Stimulated activated CD4-positive, alpha-beta T cell treated with anti-CD3 and anti-CD28 coated beads, Interleukin-15, amount 100 ng/mL, for 1 hour (primary cell): ENCODE data around the gene TNRC6B.
"Not testable (repeated sequence)": the region's sequence is repeated elsewhere in the genome, so short reads cannot be mapped to it uniquely, and the experiment has no call there.

ENCODE experiments used
- DNase-seq, 2 donors: peaks; one replicate each; pipeline ENCODE4 v3.0.0-alpha.2; 2020; ENCODE audit warnings: low read depth in 1 of 2, low spot score in 1 of 2

TNRC6B gene

DNA sequence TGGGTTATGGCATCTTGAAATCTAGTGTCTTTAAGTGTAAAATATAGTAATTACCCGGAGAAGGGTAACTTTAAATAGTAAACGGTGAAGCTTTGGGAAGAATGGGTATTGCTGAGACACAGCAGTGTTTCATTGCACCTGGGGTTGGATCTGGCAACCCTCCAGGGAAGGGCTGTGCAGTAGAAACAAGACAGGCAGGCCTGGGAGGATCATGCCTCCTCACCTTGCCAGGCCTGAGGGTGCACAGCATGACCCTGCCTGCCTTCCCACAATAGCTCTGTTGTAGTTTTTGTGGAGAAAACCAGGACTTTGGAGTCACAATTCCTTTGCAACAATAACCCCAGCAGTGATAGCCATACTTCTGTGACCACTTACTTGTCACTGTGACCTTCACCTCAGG, 104.0 kb downstream of the TNRC6B start:
- DNase-seq, result no peak

DNA sequence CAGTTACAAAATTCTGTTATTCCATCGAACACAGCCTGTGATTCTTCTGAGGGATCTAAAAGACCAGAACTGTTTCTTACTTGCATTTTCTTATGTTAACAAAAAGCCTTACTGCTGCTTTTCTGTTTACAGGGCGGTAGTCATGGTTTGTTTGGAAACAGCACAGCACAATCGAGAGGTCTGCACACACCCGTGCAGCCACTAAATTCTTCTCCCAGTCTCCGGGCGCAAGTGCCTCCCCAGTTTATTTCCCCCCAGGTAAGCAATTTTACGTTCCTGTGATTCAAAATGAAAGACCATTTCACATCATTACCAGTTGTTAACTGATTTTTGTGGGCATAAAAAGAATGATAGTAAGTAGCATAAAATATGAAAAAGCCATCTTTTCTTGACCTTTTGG, 107.8 kb downstream of the TNRC6B start:
- no peak for DNase-seq

DNA sequence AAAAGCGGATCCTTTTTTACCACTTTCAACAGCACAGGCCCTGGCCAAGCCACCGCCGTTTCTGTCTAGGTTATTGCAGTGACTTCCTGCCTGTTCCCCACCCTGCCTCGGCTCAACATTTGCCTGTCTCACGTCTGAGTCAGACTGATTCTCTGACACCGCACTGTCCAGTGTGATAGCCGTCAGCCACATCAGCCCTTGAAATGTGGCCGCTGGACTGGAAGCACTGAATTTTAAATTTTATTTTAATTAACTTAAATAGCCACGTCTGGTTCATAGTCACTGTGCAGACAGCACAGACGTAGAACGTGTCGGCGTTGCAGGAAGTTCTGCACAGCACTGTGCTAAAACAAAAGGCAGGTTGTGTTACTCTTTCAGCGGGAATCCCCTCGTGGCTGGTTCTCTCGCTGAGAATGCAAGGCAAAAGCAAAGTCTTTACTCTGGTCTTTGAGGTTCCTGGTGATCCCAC, 112.3 kb downstream of the TNRC6B start:
- peak; percentile 44 to 45 for DNase-seq

DNA sequence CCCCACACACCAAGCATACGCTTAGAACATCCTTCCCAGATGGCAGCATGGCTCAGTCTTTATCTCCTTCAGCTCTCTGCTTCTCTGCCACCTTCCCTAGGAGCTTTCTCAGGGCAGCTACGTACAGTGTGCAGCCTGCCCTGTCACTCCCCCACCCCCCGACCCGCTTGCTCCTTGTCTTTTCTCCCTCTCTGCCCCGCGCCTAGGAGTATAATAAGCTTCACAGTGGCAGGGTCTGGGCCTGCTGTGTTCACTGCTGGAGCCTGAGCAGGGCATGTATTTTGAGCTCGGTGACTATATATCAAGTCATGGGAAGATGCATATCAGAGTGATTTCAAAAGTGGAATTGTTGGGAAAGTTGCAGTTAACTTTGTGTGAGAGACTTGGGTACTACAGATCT, 112.8 kb downstream of the TNRC6B start:
- no peak for DNase-seq

DNA sequence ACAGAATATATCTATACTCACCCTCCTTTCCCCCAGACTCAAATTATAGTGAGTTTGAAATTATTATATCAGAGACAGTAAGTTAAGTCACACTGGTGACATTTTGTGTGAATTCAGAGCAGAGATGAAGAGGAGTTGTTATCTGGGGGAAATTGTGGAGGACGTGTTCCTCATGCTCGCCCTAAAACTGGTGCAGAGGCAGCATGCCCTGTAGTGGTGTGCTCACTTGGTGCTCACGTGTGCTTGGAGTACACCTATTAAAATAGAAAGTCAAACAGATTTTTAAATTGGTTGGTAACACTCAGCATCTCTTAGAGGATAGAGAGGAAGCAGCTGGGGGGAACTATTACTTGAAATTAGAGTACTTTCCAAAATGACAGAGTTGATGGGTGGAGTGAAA, 117.0 kb downstream of the TNRC6B start:
- no peak for DNase-seq

DNA sequence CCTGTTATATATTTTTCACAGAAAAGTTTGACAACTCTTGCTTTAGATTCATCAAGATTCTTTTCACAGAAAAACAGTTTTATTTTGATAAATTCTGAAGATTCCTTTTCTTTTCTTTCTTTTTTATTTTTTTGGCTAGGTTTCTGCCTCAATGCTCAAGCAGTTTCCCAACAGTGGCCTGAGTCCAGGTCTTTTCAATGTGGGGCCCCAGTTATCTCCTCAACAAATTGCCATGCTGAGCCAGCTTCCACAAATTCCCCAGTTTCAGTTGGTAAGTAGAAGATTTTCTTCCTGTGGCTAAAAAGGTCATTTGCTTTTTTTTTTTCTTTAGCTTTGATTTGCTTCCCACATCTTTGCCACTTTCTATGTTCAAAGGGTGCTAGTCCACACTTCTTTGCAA, 122.6 kb downstream of the TNRC6B start:
- no peak for DNase-seq

DNA sequence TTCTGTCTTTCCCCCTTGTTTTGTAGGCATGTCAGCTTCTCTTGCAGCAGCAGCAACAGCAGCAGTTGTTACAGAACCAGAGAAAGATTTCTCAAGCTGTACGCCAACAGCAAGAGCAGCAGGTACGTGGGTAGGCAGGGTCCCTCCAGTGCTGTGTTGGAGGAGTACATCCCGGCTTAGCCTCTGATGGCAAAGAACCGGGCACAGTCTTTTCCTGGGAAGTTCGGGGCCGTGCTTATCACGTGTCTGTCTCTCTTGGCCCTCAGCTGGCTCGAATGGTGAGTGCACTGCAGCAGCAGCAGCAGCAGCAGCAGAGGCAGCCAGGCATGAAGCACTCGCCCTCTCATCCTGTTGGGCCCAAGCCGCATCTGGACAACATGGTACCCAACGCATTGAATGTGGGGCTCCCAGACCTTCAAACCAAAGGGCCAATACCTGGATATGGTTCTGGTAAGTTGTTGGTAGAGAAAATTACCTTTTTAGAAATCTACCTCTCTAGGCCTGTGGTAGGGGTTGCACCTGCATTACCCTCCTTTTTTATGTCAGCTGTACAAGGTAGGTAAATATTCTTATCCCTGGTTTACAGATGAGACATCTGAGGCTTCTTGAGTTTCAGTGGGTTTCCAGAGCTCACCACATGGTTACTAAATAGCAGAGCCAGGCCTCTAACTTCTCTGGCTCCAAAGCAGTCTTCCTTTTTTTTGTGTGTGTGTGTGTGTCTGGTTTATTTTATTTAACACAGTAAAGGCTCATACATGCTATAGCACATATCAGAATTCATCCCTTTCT, 123.4 kb downstream of the TNRC6B start:
- no peak for DNase-seq

DNA sequence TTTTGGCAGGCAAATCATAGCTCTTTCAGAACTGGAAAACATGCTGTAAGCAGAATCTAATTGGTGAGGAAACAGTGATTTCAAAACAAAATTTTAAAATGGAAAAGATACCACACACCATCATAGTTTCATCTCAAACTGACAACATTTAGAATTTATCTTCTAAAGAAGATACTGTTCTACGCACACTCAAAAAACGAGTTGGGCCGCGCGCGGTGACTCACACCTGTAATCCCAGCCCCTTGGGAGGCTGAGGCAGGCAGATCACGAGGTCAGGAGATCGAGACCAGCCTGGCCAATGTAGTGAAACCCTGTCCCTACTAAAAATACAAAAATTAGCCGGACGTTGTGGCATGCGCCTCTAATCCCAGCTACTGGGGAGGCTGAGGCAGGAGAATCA, 124.4 kb downstream of the TNRC6B start:
- DNase-seq, result no peak

DNA sequence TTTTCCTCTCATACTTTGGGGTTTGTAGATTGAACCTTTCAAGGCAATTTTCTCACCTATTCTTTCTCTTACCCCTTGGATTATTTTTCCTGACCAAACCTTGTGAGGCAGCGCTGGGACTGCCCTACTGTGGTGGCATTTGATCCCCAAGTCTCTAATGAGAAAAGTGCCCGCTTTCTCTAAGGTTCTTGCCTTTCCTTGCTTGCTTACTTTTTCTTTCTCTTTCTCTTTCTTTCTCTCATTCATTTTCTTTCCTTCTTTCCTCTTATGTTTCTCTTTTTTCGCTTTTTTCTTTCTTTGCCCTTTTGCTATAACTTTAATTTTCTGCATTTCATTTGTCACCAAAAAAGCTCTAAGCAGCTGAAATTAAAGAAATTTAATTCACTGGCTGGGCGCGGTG, 127.9 kb downstream of the TNRC6B start:
- DNase-seq, result no peak

DNA sequence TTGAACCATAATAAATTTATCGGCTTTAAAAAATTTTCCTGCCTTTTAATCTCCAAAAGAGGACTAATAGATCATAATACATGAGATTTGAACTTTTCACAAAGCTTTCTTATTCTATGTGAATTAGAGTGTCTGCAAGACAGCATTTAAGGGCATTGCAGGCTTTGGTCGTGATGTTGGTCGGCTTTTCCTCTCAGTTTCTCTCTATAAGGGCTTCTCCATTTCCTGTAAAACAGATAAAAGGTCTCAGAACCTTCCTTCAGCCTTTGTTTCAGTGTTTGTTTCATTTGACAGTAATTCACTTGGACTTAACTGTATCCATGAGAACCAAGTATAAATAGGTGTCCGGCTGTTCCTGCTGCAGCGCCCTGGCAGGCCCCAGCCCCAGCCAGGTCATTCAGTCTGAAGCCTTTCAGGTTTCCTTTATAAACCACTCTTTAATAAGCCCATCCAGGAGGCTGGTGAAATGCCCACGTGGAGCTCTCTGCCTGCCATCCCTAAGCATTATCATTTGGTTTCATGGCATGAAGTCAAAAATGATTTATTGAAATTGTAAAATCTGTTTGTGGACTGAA, 131.4 kb downstream of the TNRC6B start:
- DNase-seq, result no peak

DNA sequence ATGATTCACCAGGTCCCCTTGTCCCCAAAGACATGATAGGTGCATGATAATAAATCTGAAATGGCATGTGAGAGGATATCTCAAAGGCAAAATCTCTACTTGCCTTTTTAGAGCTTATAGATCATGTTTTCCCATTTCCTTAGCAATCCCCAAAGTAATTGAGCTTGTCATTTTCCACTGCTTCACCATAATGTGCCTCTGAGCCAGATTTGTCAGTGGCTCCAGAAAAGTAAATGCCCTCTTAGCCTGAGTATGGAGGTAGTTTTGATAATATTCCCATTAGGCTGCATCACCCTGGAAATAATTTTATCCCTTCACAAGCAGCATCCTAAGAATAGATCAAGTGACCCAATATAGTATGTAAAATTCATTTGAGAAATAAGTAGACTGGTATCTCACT, 131.9 kb downstream of the TNRC6B start:
- no peak for DNase-seq

DNA sequence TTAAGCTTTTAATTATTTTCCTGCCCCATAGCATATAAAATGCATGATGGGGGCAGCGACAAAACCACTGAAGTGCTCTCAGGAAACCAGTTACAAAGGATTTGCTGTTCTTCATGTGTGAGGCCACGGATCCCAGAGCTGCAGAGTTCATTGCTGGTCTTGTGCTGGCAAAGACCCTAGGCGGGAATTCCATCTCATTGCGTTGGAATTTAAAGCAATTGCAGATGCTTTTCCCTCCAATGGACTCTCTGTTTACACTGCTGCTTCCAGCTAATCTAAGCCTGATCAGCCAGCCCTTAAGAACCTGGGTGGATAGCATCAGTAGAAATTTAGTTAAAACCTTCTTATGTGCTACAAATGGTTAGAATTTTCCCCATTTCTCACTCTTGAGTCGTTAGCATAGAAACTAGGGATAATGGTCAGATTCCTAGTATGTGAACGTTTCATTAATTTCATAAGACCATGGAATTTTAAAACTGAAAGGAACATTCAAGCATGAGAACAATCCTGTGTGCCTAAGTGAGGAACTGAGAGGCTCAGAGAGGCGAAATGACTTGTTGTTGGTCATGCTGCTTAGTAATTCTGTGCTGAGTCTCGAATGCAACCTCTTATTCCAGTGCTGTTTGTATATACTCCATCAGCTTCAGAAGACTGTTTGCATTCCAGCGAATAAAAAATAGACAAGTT, 132.5 kb downstream of the TNRC6B start:
- no peak for DNase-seq

DNA sequence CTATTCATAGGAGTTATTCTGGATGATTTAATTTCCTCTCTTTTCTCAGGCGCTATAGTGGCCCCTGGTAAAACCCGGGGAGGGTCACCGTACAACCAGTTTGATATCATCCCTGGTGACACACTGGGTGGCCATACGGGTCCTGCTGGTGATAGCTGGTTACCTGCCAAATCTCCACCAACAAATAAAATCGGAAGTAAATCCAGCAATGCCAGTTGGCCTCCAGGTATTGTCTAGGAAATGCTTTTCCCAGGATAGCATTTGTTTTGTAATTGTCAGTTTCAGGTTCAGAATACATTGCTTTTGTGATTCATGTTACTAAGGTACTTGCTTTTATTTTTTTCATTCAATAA, 133.0 kb downstream of the TNRC6B start:
- no peak for DNase-seq

DNA sequence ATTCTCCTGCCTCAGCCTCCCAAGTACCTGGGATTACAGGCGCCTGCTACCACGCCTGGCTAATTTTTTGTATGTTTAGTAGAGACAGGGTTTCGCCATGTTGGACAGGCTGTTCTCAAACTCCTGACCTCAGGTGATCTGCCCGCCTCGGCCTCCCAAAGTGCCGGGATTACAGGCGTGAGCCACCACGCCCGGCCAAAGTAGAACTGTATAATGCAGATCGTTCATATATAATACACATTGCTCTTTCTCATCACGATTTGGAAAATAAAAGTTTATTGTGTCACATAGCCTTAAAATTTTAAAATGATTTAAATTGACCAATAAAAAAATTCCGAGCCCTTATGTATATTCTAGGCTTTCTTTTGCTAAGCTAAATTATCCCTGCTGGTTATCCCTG, 133.9 kb downstream of the TNRC6B start:
- not testable (repeated sequence) for DNase-seq

DNA sequence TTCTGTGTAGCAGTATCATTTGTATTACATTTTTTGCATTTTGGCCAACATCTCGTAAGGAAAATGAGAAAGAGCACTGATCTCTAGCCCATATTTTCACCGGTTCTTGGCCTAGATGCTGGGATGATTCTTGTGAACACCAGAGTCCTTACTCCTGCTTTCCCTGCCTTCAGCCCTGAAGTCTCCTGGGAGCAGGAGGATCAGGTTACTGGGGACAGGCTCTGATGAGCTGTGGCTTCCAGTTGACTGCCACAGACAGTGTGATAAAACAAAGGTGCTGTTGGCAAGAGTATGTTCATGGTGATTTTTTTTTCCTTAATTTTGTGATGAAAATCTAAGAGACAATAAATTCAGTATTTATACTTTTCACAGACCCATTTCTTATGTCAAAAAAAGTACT, 134.3 kb downstream of the TNRC6B start:
- DNase-seq, result no peak

DNA sequence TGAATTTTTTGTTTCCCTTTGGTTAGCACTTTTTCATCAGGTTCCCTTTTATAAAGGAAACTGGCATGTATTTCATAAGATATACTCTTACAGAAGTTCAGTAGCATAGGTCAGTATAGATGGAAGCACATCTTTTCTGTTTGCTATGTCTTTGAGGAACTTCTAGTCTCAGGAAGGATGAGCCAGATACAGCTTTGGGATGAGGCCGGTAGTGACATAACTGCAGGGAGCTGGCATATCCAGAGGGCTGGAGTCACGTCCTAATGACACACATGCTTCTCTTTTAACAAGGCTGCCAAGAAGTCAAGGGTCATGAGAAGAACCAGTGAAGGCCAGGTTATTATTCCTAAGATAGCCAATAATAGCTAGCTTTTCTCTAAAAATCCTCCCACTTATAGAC, 135.3 kb downstream of the TNRC6B start:
- DNase-seq, result no peak

DNA sequence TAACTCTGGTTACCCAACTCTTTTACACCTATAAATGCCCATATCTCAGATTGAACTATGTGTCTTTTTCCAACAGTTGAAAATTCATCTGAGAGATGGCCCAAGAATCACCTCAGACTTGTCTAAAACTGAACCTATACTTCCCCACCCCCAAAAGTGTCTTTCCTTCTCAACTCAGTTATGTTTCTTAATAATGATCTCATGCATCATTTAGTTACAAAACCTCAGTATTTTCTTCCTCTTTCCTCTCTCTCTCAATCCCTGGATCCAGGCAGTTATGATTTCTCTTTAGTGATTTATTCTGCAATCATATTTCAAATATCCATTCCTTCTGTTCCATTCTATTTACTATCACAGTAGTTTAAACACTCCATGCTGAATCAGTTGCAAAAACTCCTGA, 136.3 kb downstream of the TNRC6B start:
- no peak for DNase-seq

DNA sequence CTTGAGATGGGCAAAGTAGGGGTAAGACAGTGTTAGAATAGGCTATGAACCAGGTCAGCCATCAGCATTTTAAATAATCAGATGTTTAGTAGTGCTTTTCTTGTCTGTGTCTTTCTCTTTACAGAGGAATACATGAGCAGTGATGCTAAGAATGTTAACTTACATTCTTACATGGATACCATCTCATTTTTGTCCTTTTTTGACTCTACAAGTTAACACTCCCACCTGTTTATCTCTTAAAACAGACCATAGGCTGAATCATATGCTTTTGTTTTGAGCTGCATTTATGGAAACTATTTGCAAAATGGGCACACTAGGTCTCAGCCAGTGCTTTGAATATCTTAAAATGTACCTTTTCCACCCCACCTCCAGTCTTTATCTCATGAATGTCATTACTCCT, 143.0 kb downstream of the TNRC6B start:
- no peak for DNase-seq

DNA sequence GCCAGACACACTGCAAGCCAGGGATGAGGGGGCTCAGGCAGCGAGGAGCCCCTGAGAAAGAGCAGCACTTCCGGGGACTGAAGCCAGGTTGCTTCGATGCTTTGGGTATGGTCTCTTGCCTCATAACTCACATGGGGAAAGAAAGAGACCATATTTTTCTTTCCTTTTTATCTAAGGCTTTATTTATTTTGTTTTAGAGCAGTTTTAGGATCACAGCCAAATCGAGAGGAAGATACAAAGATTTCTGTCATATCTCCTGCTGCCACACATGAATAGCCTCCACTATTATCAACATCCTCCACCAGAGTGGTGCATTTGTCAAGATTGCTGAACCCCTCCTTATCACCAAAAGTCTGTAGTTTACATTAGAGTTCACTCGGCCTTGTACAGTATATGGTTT, 144.3 kb downstream of the TNRC6B start:
- no peak for DNase-seq

DNA sequence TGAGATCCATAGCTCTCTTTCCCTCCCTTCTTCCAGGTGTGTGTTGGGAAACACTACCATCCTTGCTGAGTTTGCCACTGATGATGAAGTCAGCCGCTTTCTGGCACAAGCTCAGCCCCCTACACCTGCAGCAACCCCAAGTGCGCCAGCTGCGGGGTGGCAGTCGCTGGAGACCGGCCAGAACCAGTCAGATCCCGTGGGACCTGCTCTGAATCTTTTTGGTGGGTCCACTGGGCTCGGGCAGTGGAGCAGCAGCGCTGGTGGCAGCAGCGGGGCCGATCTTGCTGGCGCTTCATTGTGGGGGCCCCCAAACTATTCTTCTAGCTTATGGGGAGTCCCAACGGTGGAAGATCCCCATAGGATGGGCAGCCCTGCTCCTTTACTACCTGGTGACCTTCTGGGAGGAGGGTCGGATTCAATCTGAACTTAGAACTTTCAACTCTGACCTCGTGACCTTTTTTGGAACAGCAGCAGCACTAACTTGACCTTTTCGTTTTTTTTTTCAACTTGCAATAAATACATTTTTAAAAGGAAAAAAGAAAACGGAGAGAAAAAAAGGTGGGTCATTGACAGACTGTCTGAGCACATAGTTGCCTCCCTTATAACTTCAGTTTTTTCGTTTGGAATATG, 145.2 kb downstream of the TNRC6B start:
- DNase-seq, result no peak

DNA sequence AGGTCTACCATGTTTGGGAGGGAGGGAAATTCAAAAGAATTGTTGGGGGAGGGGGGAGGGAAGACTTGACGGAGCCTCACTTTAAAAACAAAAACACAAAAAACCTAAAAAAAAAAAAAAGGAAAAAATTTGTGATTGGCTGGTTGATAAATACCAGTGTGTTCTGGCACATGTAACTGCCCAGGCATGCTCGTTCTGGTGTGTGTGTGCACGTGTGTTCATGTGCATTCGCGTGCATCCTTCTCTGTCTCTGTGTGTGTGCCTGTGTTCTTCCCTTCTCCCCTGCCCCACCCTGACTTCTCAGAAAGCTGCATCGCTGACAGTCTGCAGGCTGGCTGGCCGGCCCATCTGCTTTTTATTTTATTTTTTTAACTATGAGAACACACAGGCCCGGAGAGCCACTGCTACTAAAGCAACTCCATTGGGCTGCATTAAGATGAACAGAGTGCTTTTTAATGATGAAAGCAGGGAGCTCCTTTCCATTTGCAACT, 146.0 kb downstream of the TNRC6B start:
- DNase-seq, result no peak
